ENCODE data around the gene OR2A12.

DNA sequence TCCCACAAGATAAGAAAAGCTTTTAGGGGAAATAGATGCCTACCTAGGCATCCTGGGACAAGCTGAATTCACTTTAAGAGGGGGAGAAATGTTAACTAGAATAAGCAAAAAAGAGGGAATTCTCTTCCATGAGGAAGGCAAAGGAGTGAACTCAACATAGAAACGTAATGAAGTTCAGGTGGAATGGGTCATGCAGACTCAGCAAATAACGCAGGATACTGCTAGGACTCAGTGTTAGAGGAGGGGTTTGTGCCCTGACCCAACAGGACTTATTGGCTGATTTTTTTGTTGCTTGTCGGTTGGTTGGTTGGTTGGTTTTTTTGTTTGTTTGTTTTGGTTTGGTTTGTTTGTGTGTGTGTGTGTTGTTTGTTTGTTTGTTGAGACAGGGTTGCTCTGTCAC is 46.2 kb downstream of the OR2A12 start:
- TF ChIP-seq, protein P1, sequence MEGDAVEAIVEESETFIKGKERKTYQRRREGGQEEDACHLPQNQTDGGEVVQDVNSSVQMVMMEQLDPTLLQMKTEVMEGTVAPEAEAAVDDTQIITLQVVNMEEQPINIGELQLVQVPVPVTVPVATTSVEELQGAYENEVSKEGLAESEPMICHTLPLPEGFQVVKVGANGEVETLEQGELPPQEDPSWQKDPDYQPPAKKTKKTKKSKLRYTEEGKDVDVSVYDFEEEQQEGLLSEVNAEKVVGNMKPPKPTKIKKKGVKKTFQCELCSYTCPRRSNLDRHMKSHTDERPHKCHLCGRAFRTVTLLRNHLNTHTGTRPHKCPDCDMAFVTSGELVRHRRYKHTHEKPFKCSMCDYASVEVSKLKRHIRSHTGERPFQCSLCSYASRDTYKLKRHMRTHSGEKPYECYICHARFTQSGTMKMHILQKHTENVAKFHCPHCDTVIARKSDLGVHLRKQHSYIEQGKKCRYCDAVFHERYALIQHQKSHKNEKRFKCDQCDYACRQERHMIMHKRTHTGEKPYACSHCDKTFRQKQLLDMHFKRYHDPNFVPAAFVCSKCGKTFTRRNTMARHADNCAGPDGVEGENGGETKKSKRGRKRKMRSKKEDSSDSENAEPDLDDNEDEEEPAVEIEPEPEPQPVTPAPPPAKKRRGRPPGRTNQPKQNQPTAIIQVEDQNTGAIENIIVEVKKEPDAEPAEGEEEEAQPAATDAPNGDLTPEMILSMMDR (IDR thresholded peaks at IDR 0.05 in 4 of 5, conservative IDR thresholded peaks at IDR 0.05 in 1 of 5), result no peak
- TF ChIP-seq POLR2A (IDR thresholded peaks at IDR 0.05), result no peak
